IMR-90 (cell line): ENCODE results near the gene SPAG7.
A peak's percentile ranks its signal among the peaks of the same experiment; 100 is the strongest.

Experiments used
- BHLHE40 ChIP-seq: fragments of 150-350 bp; IDR thresholded peaks from 2 replicates; pipeline ENCODE4 v1.6.1; 2016; ENCODE audit warnings: mild to moderate bottlenecking, low read depth, low read length
- CEBPB ChIP-seq: IDR thresholded peaks from 2 replicates; pipeline ENCODE4 v1.6.1; 2012; ENCODE audit warnings: low read depth, low read length, improper control_type of control experiment
- CTCF ChIP-seq: conservative IDR thresholded peaks from 2 replicates; pipeline ENCODE4 v1.5.1; 2012; ENCODE audit warnings: mild to moderate bottlenecking, low read depth, low read length, improper control_type of control experiment
- MAFK ChIP-seq: IDR thresholded peaks from 2 replicates; pipeline ENCODE4 v1.6.1; 2012; ENCODE audit warnings: low read depth, low read length, improper control_type of control experiment
- MXI1 ChIP-seq: IDR thresholded peaks from 2 replicates; pipeline ENCODE4 v1.6.1; 2012; ENCODE audit warnings: low read depth, mild to moderate bottlenecking, low read length, moderate library complexity, borderline replicate concordance
- NFE2L2 ChIP-seq: fragments of 150-350 bp; IDR thresholded peaks from 2 replicates; pipeline ENCODE4 v1.6.1; 2016; ENCODE audit warnings: low read depth, mild to moderate bottlenecking, low read length
- POLR2A ChIP-seq: IDR thresholded peaks from 2 replicates; pipeline ENCODE4 v1.6.1; 2012; ENCODE audit warnings: mild to moderate bottlenecking, low read depth, low read length
- RAD21 ChIP-seq: IDR thresholded peaks from 2 replicates; pipeline ENCODE4 v1.6.1; 2012; ENCODE audit warnings: low read length, improper control_type of control experiment
- RFX5 ChIP-seq: IDR thresholded peaks from 2 replicates; pipeline ENCODE4 v1.8.0; 2012; ENCODE audit warnings: low read depth, mild to moderate bottlenecking, low read length, moderate library complexity

- TF ChIP-seq POLR2A: peak; percentile 34
- TF ChIP-seq CTCF: no peak
- no peak for TF ChIP-seq RFX5
- TF ChIP-seq RAD21: 0 out of 2 replicates have a peak, but pooled peaks have one; percentile 8
- 0 out of 2 replicates have a peak, but pooled peaks have one; percentile 19 for TF ChIP-seq NFE2L2
- no peak for TF ChIP-seq MAFK
- peak; percentile 57; the same call in 1 of the 2 replicates for TF ChIP-seq BHLHE40
- TF ChIP-seq MXI1: peak; percentile 62; the same call in 1 of the 2 replicates
- peak; percentile 36; the same call in 1 of the 2 replicates for TF ChIP-seq CEBPB
Observed at GRCh38 chr17:4945176-4945943, 22.3 kb downstream of the SPAG7 start.
